Caco-2 (cell line): ENCODE results near the gene RCC1. TPM values are rescaled to one million over a fixed set of nuclear protein-coding genes. Genes with fewer than 3 reads are reported as not detected.

Source experiments
- BruUV-seq: library from RNA; stranded (reverse); fragments of 400-500 nt; replicated peaks from 2 replicates; lab custom pipeline; 2021; lab: Mats Ljungman, UMichigan
- CTCF ChIA-PET: fragments of 300-600 bp; sonication (Branson Sonifier 250); formaldehyde crosslinking; loops from one replicate; lab custom pipeline; 2022; ENCODE audit warnings: antibody characterized with exemption; lab: Charles Lee
- POLR2A ChIA-PET: fragments of 300-600 bp; sonication (Branson Sonifier 250); formaldehyde crosslinking; loops from one replicate; lab custom pipeline; 2022; ENCODE audit warnings: antibody characterized with exemption; lab: Charles Lee
- DNase-seq, 2 experiments: peaks; one replicate each; pipeline versions ENCODE4 v3.0.0 to v3.0.0-alpha.2; 2020 to 2022
- H3K27me3 ChIP-seq: replicated peaks from 2 replicates; pipeline ENCODE4 v1.6.0; 2011; ENCODE audit warnings: low read length; ENCODE audit not compliant: control insufficient read depth, insufficient read depth
- H3K36me3 ChIP-seq: 2 replicates; pipeline ENCODE4 v1.5.1; 2011; ENCODE audit warnings: low read length; ENCODE audit not compliant: control insufficient read depth, insufficient read depth
- H3K4me1 ChIP-seq: fragments of 250-450 bp; sonication (Bioruptor Pico); 2 replicates; pipeline ENCODE4 v1.5.1; 2020; ENCODE audit warnings: mild to moderate bottlenecking
- H3K4me3 ChIP-seq: 2 replicates; pipeline ENCODE4 v1.5.1; 2011; ENCODE audit warnings: low read depth, mild to moderate bottlenecking, control low read depth, low read length
- H3K9me3 ChIP-seq: fragments of 250-450 bp; sonication (Bioruptor Pico); 2 replicates; pipeline ENCODE4 v1.5.1; 2020; ENCODE audit warnings: mild to moderate bottlenecking, moderate library complexity
- H3K27ac Mint-ChIP-seq: one replicate; pipeline ENCODE4 v1.8.0; 2022; ENCODE audit warnings: mixed read lengths; ENCODE audit not compliant: unreplicated experiment
- H3K27me3 Mint-ChIP-seq: one replicate; pipeline ENCODE4 v1.8.0; 2022; ENCODE audit warnings: mixed read lengths; ENCODE audit not compliant: insufficient read depth, unreplicated experiment
- H3K36me3 Mint-ChIP-seq: one replicate; pipeline ENCODE4 v1.8.0; 2022; ENCODE audit warnings: mild to moderate bottlenecking, mixed read lengths; ENCODE audit not compliant: insufficient read depth, unreplicated experiment
- H3K4me1 Mint-ChIP-seq: one replicate; pipeline ENCODE4 v1.8.0; 2022; ENCODE audit warnings: low read depth, mixed read lengths; ENCODE audit not compliant: unreplicated experiment
- H3K4me3 Mint-ChIP-seq: one replicate; pipeline ENCODE4 v1.8.0; 2022; ENCODE audit warnings: mild to moderate bottlenecking, moderate library complexity, mixed read lengths; ENCODE audit not compliant: unreplicated experiment
- H3K9me3 Mint-ChIP-seq: one replicate; pipeline ENCODE4 v1.8.0; 2022; ENCODE audit warnings: mixed read lengths; ENCODE audit not compliant: unreplicated experiment
- intact Hi-C: fragments of 100-400 bp; cut with micrococcal nuclease; formaldehyde crosslinking; loops from one replicate; pipeline ENCODE4 v1.10.0; 2022; ENCODE audit not compliant: unreplicated experiment
- total RNA-seq: library from RNA; stranded (reverse); gene quantifications from 2 replicates; pipeline ENCODE4 v1.2.3, GENCODE V29; 2022
- TF ChIP-seq, protein P1 (sequence below), 2 experiments: fragments of 200-600 bp in 1 of 2; IDR thresholded peaks; 1 replicate in 1 of 2; 2 replicates in 1 of 2; pipeline versions ENCODE4 v1.5.1 to v1.8.0; 2011 to 2022; ENCODE audit warnings: antibody characterized with exemption in 1 of 2, control low read depth in 1 of 2, inconsistent platforms in 1 of 2, low read depth in 1 of 2, low read length in 1 of 2, mild to moderate bottlenecking in 1 of 2, moderate library complexity in 1 of 2; ENCODE audit not compliant: insufficient read depth in 1 of 2, severe bottlenecking in 1 of 2, unreplicated experiment in 1 of 2

RCC1 gene
- total RNA-seq, 1 experiment from 2014 or later: 52.1 TPM

DNA sequence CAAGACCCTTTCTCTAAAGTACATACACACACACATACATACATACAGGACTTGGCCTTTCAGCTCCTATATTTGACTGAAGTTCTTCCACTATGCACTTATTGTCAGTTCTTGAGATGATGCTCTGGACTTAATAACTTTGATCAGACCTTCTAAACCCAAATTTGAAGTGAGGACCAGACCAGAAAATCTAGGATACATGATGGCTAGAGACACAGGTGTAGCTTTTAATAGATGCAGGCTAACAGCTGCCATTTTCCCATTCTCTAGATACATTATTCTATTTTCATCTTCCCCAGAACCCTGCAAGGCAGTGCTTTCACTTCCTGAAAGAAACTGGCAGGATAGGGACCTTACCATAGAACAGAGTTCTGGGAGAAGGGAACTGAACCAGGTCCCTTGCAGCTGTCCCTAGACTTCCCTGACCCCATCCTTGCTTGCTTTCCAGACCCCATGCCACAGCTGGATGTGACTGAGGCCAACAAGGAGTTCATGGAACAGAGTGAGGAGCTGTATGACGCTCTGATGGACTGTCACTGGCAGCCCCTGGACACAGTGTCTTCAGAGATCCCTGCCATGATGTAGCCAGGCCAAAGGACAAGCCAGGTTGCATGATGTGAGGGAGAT, 71.3 kb downstream of the RCC1 start:
- peak in 1 of 2 experiments; percentile 50 for DNase-seq
- intact Hi-C loops: no loop called here
- Mint-ChIP-seq H3K4me1 (no peaks in the 10 kb centered on the region), H3K36me3 (peaks cover 69% of the 10 kb centered on the region), H3K4me3 (no peak overlapping the region), H3K9me3 (no peaks in the 10 kb centered on the region), H3K27me3 (no peaks in the 10 kb centered on the region), H3K27ac (no peak overlapping the region)
- peaks cover 4% of the 10 kb centered on the region for H3K36me3 ChIP-seq
- BruUV-seq: no TSS peak
- TF ChIP-seq, protein P1, sequence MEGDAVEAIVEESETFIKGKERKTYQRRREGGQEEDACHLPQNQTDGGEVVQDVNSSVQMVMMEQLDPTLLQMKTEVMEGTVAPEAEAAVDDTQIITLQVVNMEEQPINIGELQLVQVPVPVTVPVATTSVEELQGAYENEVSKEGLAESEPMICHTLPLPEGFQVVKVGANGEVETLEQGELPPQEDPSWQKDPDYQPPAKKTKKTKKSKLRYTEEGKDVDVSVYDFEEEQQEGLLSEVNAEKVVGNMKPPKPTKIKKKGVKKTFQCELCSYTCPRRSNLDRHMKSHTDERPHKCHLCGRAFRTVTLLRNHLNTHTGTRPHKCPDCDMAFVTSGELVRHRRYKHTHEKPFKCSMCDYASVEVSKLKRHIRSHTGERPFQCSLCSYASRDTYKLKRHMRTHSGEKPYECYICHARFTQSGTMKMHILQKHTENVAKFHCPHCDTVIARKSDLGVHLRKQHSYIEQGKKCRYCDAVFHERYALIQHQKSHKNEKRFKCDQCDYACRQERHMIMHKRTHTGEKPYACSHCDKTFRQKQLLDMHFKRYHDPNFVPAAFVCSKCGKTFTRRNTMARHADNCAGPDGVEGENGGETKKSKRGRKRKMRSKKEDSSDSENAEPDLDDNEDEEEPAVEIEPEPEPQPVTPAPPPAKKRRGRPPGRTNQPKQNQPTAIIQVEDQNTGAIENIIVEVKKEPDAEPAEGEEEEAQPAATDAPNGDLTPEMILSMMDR (IDR thresholded peaks at IDR 0.05; ENCODE audit: insufficient read depth in 1 of 2, low read depth in 1 of 2, low read length in 1 of 2, severe bottlenecking in 1 of 2, unreplicated experiment in 1 of 2): no peak
- ChIA-PET POLR2A (no interaction called here), CTCF (no interaction called here)
- no peaks in the 10 kb centered on the region for H3K27me3 ChIP-seq
- H3K9me3 ChIP-seq: no peaks in the 10 kb centered on the region
- H3K4me1 ChIP-seq: peaks cover under 1% of the 10 kb centered on the region; the same call in 1 of the 2 replicates
- H3K4me3 ChIP-seq: no peak overlapping the region

DNA sequence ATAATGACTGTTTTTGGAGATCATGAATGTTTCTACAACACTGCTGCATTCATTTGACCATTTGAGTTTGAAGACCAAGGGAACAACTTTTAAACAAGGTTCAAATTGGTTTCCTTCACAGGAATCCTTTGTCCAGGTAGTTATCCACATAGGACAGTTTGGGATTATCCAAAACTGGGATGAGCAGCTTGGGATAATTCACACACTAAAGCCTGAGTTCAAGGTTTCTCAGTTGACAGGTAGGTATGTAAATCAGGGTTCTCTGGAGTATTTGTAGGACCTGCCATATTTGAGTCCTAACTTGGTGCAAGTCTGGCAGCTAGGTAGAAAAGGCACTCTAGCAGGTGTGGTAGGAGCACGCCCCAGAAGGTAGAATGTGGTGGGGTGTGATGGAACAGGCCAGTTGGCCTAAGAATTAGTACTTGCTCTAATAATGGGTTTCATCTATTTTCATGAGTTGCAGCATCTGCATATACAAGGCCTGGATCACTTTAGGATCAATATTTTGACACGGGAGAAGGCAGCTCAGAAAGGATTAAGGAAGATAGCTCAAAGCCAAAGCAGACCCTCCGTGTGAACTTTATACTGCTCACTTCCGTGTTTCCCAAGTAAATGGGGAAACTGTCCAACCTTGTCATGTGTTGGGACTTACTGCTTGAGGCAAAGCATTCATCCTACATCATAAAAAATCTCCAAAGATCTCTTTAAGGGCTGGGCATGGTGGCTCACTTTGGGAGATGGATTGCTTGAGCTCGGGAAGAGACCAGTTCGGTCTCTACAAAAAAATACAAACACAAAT, 72.1 kb downstream of the RCC1 start:
- Mint-ChIP-seq H3K4me1 (peaks cover 2% of the 10 kb centered on the region), H3K4me3 (no peak overlapping the region), H3K9me3 (no peaks in the 10 kb centered on the region), H3K27me3 (no peaks in the 10 kb centered on the region), H3K27ac (no peak overlapping the region), H3K36me3 (peaks cover 71% of the 10 kb centered on the region)
- CTCF ChIA-PET: no interaction called here
- intact Hi-C loops: no loop called here
- Histone ChIP-seq H3K4me3 (no peak overlapping the region), H3K27me3 (no peaks in the 10 kb centered on the region), H3K9me3 (no peaks in the 10 kb centered on the region), H3K36me3 (peaks cover 4% of the 10 kb centered on the region), H3K4me1 (peaks cover 5% of the 10 kb centered on the region; the same call in 1 of the 2 replicates)
- no peak for DNase-seq
- no TSS peak for BruUV-seq
- POLR2A ChIA-PET: interaction anchor here (0.6 kb wide), 1 partner anchor 38 kb away, joined by 4 read pairs; no protein-coding TSS in a partner anchor
- TF ChIP-seq, protein P1 (IDR thresholded peaks at IDR 0.05; ENCODE audit: insufficient read depth in 1 of 2, low read depth in 1 of 2, low read length in 1 of 2, severe bottlenecking in 1 of 2, unreplicated experiment in 1 of 2): no peak

DNA sequence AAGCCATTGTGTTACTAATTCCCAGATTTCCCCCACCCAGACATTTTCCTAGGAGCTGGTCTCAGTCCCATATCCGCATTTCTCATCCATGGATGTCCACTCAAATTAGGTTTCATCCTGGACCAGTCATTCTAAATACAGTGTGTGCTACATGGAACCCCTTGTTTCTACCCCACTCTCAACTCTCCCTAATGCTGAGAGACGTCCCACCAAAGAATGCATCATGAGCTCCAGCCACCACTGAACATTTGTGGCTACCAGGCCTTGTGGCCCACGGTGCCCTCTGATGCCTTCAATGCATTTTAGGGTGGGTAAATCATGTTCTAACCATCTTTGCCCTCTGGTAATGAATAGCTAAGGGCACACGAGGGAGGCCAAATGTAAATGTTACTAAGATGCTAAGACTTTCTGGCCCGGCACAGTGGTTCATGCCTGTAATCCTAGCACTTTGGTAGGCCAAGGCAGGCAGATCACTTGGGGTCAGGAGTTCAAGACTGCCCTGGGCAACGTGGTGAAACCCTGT, 72.9 kb downstream of the RCC1 start:
- H3K36me3 ChIP-seq: peaks cover 4% of the 10 kb centered on the region
- TF ChIP-seq, protein P1 (IDR thresholded peaks at IDR 0.05; ENCODE audit: insufficient read depth in 1 of 2, low read depth in 1 of 2, low read length in 1 of 2, severe bottlenecking in 1 of 2, unreplicated experiment in 1 of 2): no peak
- intact Hi-C loops: no loop called here
- H3K4me1 Mint-ChIP-seq: peaks cover 6% of the 10 kb centered on the region
- H3K4me1 ChIP-seq: peaks cover 5% of the 10 kb centered on the region; the same call in 1 of the 2 replicates
- POLR2A ChIA-PET: interaction anchor here (0.6 to 0.7 kb wide), 2 partner anchors 38 to 60 kb away, joined by 4 to 10 read pairs; no protein-coding TSS in a partner anchor
- no peak overlapping the region for H3K4me3 Mint-ChIP-seq
- CTCF ChIA-PET: no interaction called here
- H3K27ac Mint-ChIP-seq: no peak overlapping the region
- no peaks in the 10 kb centered on the region for H3K9me3 ChIP-seq
- H3K4me3 ChIP-seq: no peak overlapping the region
- BruUV-seq: no TSS peak
- no peaks in the 10 kb centered on the region for H3K27me3 Mint-ChIP-seq
- H3K27me3 ChIP-seq: no peaks in the 10 kb centered on the region
- no peak for DNase-seq
- peaks cover 71% of the 10 kb centered on the region for H3K36me3 Mint-ChIP-seq
- no peaks in the 10 kb centered on the region for H3K9me3 Mint-ChIP-seq
